Thoracic aorta (tissue), 2 donors: ENCODE data around the gene MTF1. TPM values are rescaled to one million over a fixed set of nuclear protein-coding genes. Genes with fewer than 3 reads are reported as not detected.

Source experiments
- ATAC-seq: fragments of 150-250 bp; one replicate; pipeline ENCODE4 v1.8.0; 2017; ENCODE audit warnings: low read depth; ENCODE audit not compliant: insufficient number of reproducible peaks, low FRiP score
- DNase-seq: peaks from one replicate; pipeline ENCODE4 v3.0.0-alpha.2; 2020; ENCODE audit warnings: low spot score
- H3K27ac ChIP-seq, 2 donors: fragments of 200-600 bp; sonication (generic); 1 replicate in 1 of 2; 2 replicates in 1 of 2; pipeline ENCODE4 v1.5.1; 2016; ENCODE audit warnings: mild to moderate bottlenecking in 2 of 2, moderate library complexity in 2 of 2
- H3K27me3 ChIP-seq: fragments of 200-600 bp; sonication (generic); replicated peaks from 2 replicates; pipeline ENCODE4 v1.6.0; 2016; ENCODE audit warnings: mild to moderate bottlenecking; ENCODE audit not compliant: insufficient read depth
- H3K36me3 ChIP-seq: fragments of 200-600 bp; sonication (generic); one replicate; pipeline ENCODE4 v1.5.1; 2016
- H3K4me1 ChIP-seq, 2 donors: fragments of 200-600 bp; sonication (generic); 1 replicate in 1 of 2; 2 replicates in 1 of 2; pipeline versions ENCODE4 v1.5.1 to v1.6.0; 2016; ENCODE audit warnings: low read depth in 2 of 2, mild to moderate bottlenecking in 1 of 2; ENCODE audit not compliant: control insufficient read depth in 1 of 2
- H3K4me3 ChIP-seq: fragments of 200-600 bp; sonication (generic); 2 replicates; pipeline ENCODE4 v1.5.1; 2016; ENCODE audit warnings: mild to moderate bottlenecking
- H3K9me3 ChIP-seq: fragments of 200-600 bp; sonication (generic); 2 replicates; pipeline ENCODE4 v1.5.1; 2016
- total RNA-seq, 2 donors: library from RNA; depleted of rRNA; stranded (reverse); fragments of >200 nt; gene quantifications; one replicate each; pipeline versions ENCODE4 v1.1.0 to v1.2.3, GENCODE V29; 2016
- TF ChIP-seq, protein P1 (sequence below): fragments of 200-600 bp; sonication (generic); IDR thresholded peaks from one replicate; pipeline ENCODE4 v1.5.1; 2019; ENCODE audit warnings: antibody characterized with exemption

Gene MTF1
- total RNA-seq, 2 donors from 2014 or later: 4.5 to 9.3 TPM

DNA sequence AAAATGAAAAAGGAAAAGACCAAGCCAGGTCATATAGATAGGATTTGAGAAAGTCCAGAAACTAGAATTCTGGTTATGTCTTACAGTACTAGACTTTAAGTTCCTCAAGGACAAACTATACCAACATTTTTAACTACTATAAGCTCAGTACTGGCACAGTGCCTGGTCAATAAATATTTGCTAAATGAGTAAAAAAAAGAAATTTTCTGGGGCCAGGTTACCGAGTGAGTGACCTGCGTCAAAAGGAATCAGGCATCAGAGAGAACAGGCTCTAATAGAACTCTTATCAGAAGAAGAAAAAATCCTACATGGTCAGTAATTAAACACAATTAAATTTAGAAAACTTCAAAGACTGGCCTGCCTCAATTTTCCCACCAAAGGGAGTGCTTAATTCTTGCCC, 27.6 kb downstream of the MTF1 start:
- DNase-seq (no peak), ATAC-seq (peak; percentile 43)
- no peak overlapping the region for H3K4me3 ChIP-seq
- TF ChIP-seq, protein P1, sequence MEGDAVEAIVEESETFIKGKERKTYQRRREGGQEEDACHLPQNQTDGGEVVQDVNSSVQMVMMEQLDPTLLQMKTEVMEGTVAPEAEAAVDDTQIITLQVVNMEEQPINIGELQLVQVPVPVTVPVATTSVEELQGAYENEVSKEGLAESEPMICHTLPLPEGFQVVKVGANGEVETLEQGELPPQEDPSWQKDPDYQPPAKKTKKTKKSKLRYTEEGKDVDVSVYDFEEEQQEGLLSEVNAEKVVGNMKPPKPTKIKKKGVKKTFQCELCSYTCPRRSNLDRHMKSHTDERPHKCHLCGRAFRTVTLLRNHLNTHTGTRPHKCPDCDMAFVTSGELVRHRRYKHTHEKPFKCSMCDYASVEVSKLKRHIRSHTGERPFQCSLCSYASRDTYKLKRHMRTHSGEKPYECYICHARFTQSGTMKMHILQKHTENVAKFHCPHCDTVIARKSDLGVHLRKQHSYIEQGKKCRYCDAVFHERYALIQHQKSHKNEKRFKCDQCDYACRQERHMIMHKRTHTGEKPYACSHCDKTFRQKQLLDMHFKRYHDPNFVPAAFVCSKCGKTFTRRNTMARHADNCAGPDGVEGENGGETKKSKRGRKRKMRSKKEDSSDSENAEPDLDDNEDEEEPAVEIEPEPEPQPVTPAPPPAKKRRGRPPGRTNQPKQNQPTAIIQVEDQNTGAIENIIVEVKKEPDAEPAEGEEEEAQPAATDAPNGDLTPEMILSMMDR: no peak
- no peaks in the 10 kb centered on the region for H3K4me1 ChIP-seq
- peaks cover 49% of the 10 kb centered on the region for H3K36me3 ChIP-seq
- no peaks in the 10 kb centered on the region for H3K27me3 ChIP-seq
- H3K9me3 ChIP-seq: no peaks in the 10 kb centered on the region
- no peak overlapping the region for H3K27ac ChIP-seq

- no peak overlapping the region for H3K4me3 ChIP-seq
- ATAC-seq (no peak), DNase-seq (no peak)
- no peaks in the 10 kb centered on the region for H3K27me3 ChIP-seq
- H3K36me3 ChIP-seq: peaks cover 47% of the 10 kb centered on the region
- no peaks in the 10 kb centered on the region for H3K4me1 ChIP-seq
- TF ChIP-seq, protein P1: no peak
- H3K9me3 ChIP-seq: no peaks in the 10 kb centered on the region
- no peak overlapping the region for H3K27ac ChIP-seq
These were observed 28.3 kb downstream of the MTF1 start for GRCh38 chr1:37831109-37831508.

- ATAC-seq (no peak), DNase-seq (no peak)
- Histone ChIP-seq H3K27me3 (no peaks in the 10 kb centered on the region), H3K36me3 (peaks cover 35% of the 10 kb centered on the region), H3K27ac (no peak overlapping the region), H3K4me1 (no peaks in the 10 kb centered on the region), H3K4me3 (no peak overlapping the region), H3K9me3 (no peaks in the 10 kb centered on the region)
- TF ChIP-seq, protein P1: no peak
These were observed 30.9 kb downstream of the MTF1 start for GRCh38 chr1:37828410-37829074.

DNA sequence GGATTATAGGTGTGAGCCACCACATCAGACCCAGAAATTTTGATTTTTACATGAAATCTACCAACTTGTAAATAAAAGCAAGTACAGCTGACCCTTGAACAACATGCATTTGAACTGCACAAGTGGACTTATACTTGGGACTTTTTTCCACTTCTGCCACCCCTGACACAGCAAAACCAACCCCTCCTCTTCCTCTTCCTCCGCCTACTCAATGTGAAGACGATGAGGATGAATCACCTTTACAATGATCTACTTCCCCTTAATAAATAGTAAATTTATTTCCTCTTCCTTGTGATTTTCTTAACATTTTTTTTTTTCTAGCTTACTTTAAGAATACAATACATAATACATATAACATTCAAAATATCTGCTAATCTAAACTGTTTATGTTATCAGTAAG, 33.9 kb downstream of the MTF1 start:
- Histone ChIP-seq H3K27ac (no peak overlapping the region), H3K36me3 (peaks cover 34% of the 10 kb centered on the region), H3K4me1 (no peaks in the 10 kb centered on the region), H3K4me3 (no peak overlapping the region), H3K9me3 (no peaks in the 10 kb centered on the region), H3K27me3 (no peaks in the 10 kb centered on the region)
- ATAC-seq (no peak), DNase-seq (no peak)
- TF ChIP-seq, protein P1: no peak

GRCh38 chr1:37824001-37824400, 35.4 kb downstream of the MTF1 start:
- Histone ChIP-seq H3K9me3 (no peaks in the 10 kb centered on the region), H3K36me3 (peaks cover 39% of the 10 kb centered on the region), H3K4me3 (no peak overlapping the region), H3K27ac (no peak overlapping the region), H3K27me3 (no peaks in the 10 kb centered on the region), H3K4me1 (no peaks in the 10 kb centered on the region)
- ATAC-seq: no peak
- DNase-seq: no peak
- TF ChIP-seq, protein P1: no peak
